ENCODE results near the gene SPATS2. TPM values are rescaled to one million over a fixed set of nuclear protein-coding genes. Genes with fewer than 3 reads are reported as not detected.

The SPATS2 gene
- total RNA-seq, 2 experiments from 2014 or later: 22.7 to 36.4 TPM

DNA sequence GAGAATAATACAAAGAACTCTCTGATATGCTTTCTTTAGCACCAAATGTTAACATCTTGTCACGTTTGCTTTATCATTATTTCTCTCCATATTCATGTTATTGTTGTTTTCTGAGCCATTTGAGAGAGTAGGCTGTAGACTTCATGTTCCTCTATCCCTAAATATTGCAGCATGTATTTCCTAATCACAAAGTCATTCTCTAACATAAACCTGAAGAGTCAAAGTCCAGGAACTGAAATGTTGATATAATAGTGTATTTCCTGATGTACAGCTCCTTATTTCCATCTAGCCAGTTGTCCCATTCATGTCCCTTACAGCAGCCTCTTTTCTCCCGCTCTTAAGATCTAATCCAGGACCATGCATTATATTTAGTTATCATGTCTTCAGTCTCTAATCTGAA is 72.8 kb downstream of the SPATS2 start:
- POLR2A ChIA-PET: interaction anchor here (0.5 to 0.6 kb wide), 4 partner anchors 17 to 975 kb away, joined by 3 to 4 read pairs (median 3); no protein-coding TSS in a partner anchor
- intact Hi-C loops (cut with micrococcal nuclease; ENCODE audit: unreplicated experiment): no loop called here
- H3K9me2 ChIP-seq (ENCODE audit: insufficient read depth, low read length): no peaks in the 10 kb centered on the region
- no peaks in the 10 kb centered on the region for H3K79me2 ChIP-seq (ENCODE audit: insufficient read depth, low read depth, low read length)
- H3K9me3 ChIP-seq (ENCODE audit: low read length): no peaks in the 10 kb centered on the region
- no peak overlapping the region for H3K4me3 ChIP-seq (ENCODE audit: low read depth, low read length, poor library complexity, severe bottlenecking)
- H3K27ac ChIP-seq (ENCODE audit: low read depth, low read length, poor library complexity, severe bottlenecking): no peak overlapping the region
- BruUV-seq (replicated peaks): no TSS peak
- DNase-seq (ENCODE audit: low spot score): no peak
- H3K4me2 ChIP-seq (ENCODE audit: low read length): no peak overlapping the region
- H3K4me1 ChIP-seq (ENCODE audit: insufficient read depth, low read length, poor library complexity, severe bottlenecking): no peaks in the 10 kb centered on the region
- TF ChIP-seq EZH2phosphoT487 (IDR thresholded peaks at IDR 0.05; ENCODE audit: borderline replicate concordance, low read depth, low read length): no peak
- TF ChIP-seq, protein P1, sequence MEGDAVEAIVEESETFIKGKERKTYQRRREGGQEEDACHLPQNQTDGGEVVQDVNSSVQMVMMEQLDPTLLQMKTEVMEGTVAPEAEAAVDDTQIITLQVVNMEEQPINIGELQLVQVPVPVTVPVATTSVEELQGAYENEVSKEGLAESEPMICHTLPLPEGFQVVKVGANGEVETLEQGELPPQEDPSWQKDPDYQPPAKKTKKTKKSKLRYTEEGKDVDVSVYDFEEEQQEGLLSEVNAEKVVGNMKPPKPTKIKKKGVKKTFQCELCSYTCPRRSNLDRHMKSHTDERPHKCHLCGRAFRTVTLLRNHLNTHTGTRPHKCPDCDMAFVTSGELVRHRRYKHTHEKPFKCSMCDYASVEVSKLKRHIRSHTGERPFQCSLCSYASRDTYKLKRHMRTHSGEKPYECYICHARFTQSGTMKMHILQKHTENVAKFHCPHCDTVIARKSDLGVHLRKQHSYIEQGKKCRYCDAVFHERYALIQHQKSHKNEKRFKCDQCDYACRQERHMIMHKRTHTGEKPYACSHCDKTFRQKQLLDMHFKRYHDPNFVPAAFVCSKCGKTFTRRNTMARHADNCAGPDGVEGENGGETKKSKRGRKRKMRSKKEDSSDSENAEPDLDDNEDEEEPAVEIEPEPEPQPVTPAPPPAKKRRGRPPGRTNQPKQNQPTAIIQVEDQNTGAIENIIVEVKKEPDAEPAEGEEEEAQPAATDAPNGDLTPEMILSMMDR (conservative IDR thresholded peaks at IDR 0.05; ENCODE audit: low read length): no peak
- peaks cover 5% of the 10 kb centered on the region; the same call in 1 of the 2 replicates for H4K20me1 ChIP-seq (ENCODE audit: insufficient read depth, low read length)
- H2AFZ ChIP-seq (ENCODE audit: low read length): no peak overlapping the region
- CTCF ChIA-PET (ENCODE audit: unreplicated experiment): no interaction called here
- H3K36me3 ChIP-seq (ENCODE audit: insufficient read depth, low read length): peaks cover 7% of the 10 kb centered on the region; the same call in 1 of the 2 replicates

DNA sequence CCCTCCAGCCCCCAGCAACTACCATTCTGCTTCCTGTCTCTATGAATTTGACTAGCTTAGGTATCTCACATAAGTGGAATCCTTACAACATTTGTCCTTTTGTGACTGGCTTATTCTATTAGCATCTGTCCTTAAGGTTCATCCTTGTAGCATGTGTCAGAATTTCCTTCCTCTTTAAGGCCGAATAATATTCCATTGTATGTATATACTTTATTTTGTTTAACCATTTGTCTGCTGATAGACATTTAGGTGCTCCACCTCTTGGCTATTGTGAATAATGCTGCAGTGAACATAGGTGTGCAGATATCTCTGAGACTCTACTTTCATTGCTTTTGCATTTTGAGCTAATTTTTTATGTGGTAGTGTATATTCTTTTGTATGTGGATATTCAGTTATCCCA is 75.7 kb downstream of the SPATS2 start:
- Histone ChIP-seq H2AFZ (ENCODE audit: low read length) (no peak overlapping the region), H4K20me1 (ENCODE audit: insufficient read depth, low read length) (peaks cover 5% of the 10 kb centered on the region; the same call in 1 of the 2 replicates), H3K9me2 (ENCODE audit: insufficient read depth, low read length) (no peaks in the 10 kb centered on the region), H3K4me3 (ENCODE audit: low read depth, low read length, poor library complexity, severe bottlenecking) (no peak overlapping the region), H3K4me1 (ENCODE audit: insufficient read depth, low read length, poor library complexity, severe bottlenecking) (no peaks in the 10 kb centered on the region), H3K36me3 (ENCODE audit: insufficient read depth, low read length) (peaks cover 14% of the 10 kb centered on the region; the same call in 1 of the 2 replicates), H3K79me2 (ENCODE audit: insufficient read depth, low read depth, low read length) (no peaks in the 10 kb centered on the region), H3K27ac (ENCODE audit: low read depth, low read length, poor library complexity, severe bottlenecking) (no peak overlapping the region), H3K4me2 (ENCODE audit: low read length) (no peak overlapping the region), H3K9me3 (ENCODE audit: low read length) (no peaks in the 10 kb centered on the region)
- DNase-seq (ENCODE audit: low spot score): no peak
- intact Hi-C loops (cut with micrococcal nuclease; ENCODE audit: unreplicated experiment): no loop called here
- BruUV-seq (replicated peaks): no TSS peak
- TF ChIP-seq, protein P1 (conservative IDR thresholded peaks at IDR 0.05; ENCODE audit: low read length): no peak
- TF ChIP-seq EZH2phosphoT487 (IDR thresholded peaks at IDR 0.05; ENCODE audit: borderline replicate concordance, low read depth, low read length): no peak
- ChIA-PET CTCF (ENCODE audit: unreplicated experiment) (no interaction called here), POLR2A (interaction anchor here (1.3 to 2.1 kb wide), 2 partner anchors 37 to 46 kb away, joined by 3 to 7 read pairs; no protein-coding TSS in a partner anchor)

DNA sequence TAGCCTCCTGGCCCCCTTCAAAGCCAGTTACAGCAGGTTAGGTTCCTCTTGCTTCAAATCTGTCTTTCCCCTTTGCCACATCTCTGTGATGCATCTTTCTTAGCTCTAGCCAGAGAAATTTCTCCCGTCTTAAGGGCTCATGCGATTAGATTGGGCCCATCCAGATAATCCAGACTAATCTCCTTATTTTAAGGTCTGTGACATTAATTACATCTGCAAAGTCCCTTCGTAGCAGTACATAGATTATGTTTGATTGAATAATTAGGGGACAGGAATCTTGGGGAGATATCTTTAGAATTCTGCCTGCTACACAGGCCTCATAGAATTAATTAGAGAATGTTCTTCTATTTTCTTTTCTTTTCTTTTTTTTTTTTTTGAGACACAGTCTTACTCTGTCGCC is 79.3 kb downstream of the SPATS2 start:
- DNase-seq (ENCODE audit: low spot score): no peak
- intact Hi-C loops (cut with micrococcal nuclease; ENCODE audit: unreplicated experiment): no loop called here
- peaks cover 20% of the 10 kb centered on the region for H3K36me3 ChIP-seq (ENCODE audit: insufficient read depth, low read length)
- no peaks in the 10 kb centered on the region for H3K9me3 ChIP-seq (ENCODE audit: low read length)
- no peak overlapping the region for H3K4me3 ChIP-seq (ENCODE audit: low read depth, low read length, poor library complexity, severe bottlenecking)
- no peaks in the 10 kb centered on the region for H3K4me1 ChIP-seq (ENCODE audit: insufficient read depth, low read length, poor library complexity, severe bottlenecking)
- H2AFZ ChIP-seq (ENCODE audit: low read length): no peak overlapping the region
- CTCF ChIA-PET (ENCODE audit: unreplicated experiment): no interaction called here
- no peak for TF ChIP-seq EZH2phosphoT487 (IDR thresholded peaks at IDR 0.05; ENCODE audit: borderline replicate concordance, low read depth, low read length)
- TF ChIP-seq, protein P1 (conservative IDR thresholded peaks at IDR 0.05; ENCODE audit: low read length): no peak
- H3K9me2 ChIP-seq (ENCODE audit: insufficient read depth, low read length): no peaks in the 10 kb centered on the region
- H3K79me2 ChIP-seq (ENCODE audit: insufficient read depth, low read depth, low read length): no peaks in the 10 kb centered on the region
- H3K4me2 ChIP-seq (ENCODE audit: low read length): no peak overlapping the region
- no peak overlapping the region for H3K27ac ChIP-seq (ENCODE audit: low read depth, low read length, poor library complexity, severe bottlenecking)
- no TSS peak for BruUV-seq (replicated peaks)
- POLR2A ChIA-PET: no interaction called here
- H4K20me1 ChIP-seq (ENCODE audit: insufficient read depth, low read length): no peaks in the 10 kb centered on the region
